ENCODE results near the gene LCOR. TPM values are rescaled to one million over a fixed set of nuclear protein-coding genes. Genes with fewer than 3 reads are reported as not detected.

The LCOR gene
- total and polyA plus RNA-seq, 2 of the 13 experiments (the other 11 are each of a cell fraction or from before 2014, with no cell fraction given): 12.4 to 23.7 TPM

GRCh38 chr10:96832721-96833219 is 672 bp downstream of the LCOR start (continued):
- TF ChIP-seq ZNF318 (CRISPR knock-in tag; IDR thresholded peaks at IDR 0.05) (no peak), ZNF460 (CRISPR knock-in tag; IDR thresholded peaks at IDR 0.05; ENCODE audit: borderline replicate concordance) (no peak), CBFB (CRISPR knock-in tag; IDR thresholded peaks at IDR 0.05) (no peak), KDM6A (CRISPR knock-in tag; IDR thresholded peaks at IDR 0.05; ENCODE audit: low read depth) (no peak), NR1H2 (CRISPR knock-in tag; IDR thresholded peaks at IDR 0.05; ENCODE audit: borderline replicate concordance, low read depth) (no peak), GZF1 (CRISPR knock-in tag; IDR thresholded peaks at IDR 0.05) (no peak), ZNF343 (CRISPR knock-in tag; IDR thresholded peaks at IDR 0.05) (no peak), E2F2 (CRISPR knock-in tag; IDR thresholded peaks at IDR 0.05; ENCODE audit: borderline replicate concordance) (no peak)
- TF ChIP-seq, protein P1, sequence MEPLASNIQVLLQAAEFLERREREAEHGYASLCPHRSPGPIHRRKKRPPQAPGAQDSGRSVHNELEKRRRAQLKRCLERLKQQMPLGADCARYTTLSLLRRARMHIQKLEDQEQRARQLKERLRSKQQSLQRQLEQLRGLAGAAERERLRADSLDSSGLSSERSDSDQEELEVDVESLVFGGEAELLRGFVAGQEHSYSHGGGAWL (CRISPR knock-in tag; IDR thresholded peaks at IDR 0.05): 0 out of 2 replicates have a peak, but pooled peaks have one; percentile 25
- TF ChIP-seq, protein P2, sequence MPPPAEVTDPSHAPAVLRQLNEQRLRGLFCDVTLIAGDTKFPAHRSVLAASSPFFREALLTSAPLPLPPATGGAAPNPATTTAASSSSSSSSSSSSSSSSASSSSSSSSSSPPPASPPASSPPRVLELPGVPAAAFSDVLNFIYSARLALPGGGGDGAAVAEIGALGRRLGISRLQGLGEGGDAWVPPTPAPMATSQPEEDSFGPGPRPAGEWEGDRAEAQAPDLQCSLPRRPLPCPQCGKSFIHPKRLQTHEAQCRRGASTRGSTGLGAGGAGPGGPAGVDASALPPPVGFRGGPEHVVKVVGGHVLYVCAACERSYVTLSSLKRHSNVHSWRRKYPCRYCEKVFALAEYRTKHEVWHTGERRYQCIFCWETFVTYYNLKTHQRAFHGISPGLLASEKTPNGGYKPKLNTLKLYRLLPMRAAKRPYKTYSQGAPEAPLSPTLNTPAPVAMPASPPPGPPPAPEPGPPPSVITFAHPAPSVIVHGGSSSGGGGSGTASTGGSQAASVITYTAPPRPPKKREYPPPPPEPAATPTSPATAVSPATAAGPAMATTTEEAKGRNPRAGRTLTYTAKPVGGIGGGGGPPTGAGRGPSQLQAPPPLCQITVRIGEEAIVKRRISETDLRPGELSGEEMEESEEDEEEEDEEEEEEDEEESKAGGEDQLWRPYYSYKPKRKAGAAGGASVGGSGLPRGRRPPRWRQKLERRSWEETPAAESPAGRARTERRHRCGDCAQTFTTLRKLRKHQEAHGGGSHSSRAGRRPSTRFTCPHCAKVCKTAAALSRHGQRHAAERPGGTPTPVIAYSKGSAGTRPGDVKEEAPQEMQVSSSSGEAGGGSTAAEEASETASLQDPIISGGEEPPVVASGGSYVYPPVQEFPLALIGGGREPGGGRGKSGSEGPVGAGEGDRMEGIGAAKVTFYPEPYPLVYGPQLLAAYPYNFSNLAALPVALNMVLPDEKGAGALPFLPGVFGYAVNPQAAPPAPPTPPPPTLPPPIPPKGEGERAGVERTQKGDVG (CRISPR knock-in tag; IDR thresholded peaks at IDR 0.05; ENCODE audit: borderline replicate concordance): no peak
- TF ChIP-seq, protein P3, sequence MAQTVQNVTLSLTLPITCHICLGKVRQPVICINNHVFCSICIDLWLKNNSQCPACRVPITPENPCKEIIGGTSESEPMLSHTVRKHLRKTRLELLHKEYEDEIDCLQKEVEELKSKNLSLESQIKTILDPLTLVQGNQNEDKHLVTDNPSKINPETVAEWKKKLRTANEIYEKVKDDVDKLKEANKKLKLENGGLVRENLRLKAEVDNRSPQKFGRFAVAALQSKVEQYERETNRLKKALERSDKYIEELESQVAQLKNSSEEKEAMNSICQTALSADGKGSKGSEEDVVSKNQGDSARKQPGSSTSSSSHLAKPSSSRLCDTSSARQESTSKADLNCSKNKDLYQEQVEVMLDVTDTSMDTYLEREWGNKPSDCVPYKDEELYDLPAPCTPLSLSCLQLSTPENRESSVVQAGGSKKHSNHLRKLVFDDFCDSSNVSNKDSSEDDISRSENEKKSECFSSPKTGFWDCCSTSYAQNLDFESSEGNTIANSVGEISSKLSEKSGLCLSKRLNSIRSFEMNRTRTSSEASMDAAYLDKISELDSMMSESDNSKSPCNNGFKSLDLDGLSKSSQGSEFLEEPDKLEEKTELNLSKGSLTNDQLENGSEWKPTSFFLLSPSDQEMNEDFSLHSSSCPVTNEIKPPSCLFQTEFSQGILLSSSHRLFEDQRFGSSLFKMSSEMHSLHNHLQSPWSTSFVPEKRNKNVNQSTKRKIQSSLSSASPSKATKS (CRISPR knock-in tag; IDR thresholded peaks at IDR 0.05): no peak
